ENCODE data around the gene DEPDC5. TPM values are rescaled to one million over a fixed set of nuclear protein-coding genes. Genes with fewer than 3 reads are reported as not detected.

DEPDC5 gene
- total RNA-seq, 2 donors from 2014 or later: 31.9 to 43.2 TPM

- Mint-ChIP-seq H3K4me1 (peaks cover 14% of the 10 kb centered on the region), H3K36me3 (ENCODE audit: low read depth) (no peaks in the 10 kb centered on the region), H3K9me3 (no peaks in the 10 kb centered on the region), H3K27me3 (ENCODE audit: insufficient read depth) (no peaks in the 10 kb centered on the region), H3K27ac (no peak overlapping the region), H3K4me3 (no peak overlapping the region)
- TF ChIP-seq, protein P1, sequence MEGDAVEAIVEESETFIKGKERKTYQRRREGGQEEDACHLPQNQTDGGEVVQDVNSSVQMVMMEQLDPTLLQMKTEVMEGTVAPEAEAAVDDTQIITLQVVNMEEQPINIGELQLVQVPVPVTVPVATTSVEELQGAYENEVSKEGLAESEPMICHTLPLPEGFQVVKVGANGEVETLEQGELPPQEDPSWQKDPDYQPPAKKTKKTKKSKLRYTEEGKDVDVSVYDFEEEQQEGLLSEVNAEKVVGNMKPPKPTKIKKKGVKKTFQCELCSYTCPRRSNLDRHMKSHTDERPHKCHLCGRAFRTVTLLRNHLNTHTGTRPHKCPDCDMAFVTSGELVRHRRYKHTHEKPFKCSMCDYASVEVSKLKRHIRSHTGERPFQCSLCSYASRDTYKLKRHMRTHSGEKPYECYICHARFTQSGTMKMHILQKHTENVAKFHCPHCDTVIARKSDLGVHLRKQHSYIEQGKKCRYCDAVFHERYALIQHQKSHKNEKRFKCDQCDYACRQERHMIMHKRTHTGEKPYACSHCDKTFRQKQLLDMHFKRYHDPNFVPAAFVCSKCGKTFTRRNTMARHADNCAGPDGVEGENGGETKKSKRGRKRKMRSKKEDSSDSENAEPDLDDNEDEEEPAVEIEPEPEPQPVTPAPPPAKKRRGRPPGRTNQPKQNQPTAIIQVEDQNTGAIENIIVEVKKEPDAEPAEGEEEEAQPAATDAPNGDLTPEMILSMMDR (conservative IDR thresholded peaks at IDR 0.05): no peak
- Histone ChIP-seq H3K4me1 (ENCODE audit: control insufficient read depth, insufficient read depth, low read length) (peaks cover 5% of the 10 kb centered on the region), H3K9ac (ENCODE audit: extremely low read depth, low read length, poor library complexity, severe bottlenecking) (no peak overlapping the region), H3K36me3 (ENCODE audit: control insufficient read depth, insufficient read depth, low read length) (no peaks in the 10 kb centered on the region), H3K4me3 (ENCODE audit: low read length) (no peak overlapping the region), H3K27me3 (ENCODE audit: control insufficient read depth, insufficient read depth, low read length, poor library complexity, severe bottlenecking) (no peaks in the 10 kb centered on the region), H3K27ac (ENCODE audit: low read depth, low read length) (no peak overlapping the region), H3K9me3 (ENCODE audit: control insufficient read depth, low read length) (no peaks in the 10 kb centered on the region)
- no peak for DNase-seq
- 90 to 93% methylated on average over 7 to 10 of the region's 10 CpGs for WGBS, 2 experiments (ENCODE audit: insufficient coverage in 1 of 2, insufficient read length in 1 of 2)
These were observed 161.8 kb downstream of the DEPDC5 start for GRCh38 chr22:31915586-31915985.

GRCh38 chr22:31917227-31917921, 163.6 kb downstream of the DEPDC5 start:
- H3K9me3 ChIP-seq (ENCODE audit: control insufficient read depth, low read length): no peaks in the 10 kb centered on the region
- no peak overlapping the region for H3K27ac ChIP-seq (ENCODE audit: low read depth, low read length)
- 84 to 88% methylated on average over 11 to 14 of the region's 17 CpGs for WGBS, 2 experiments (ENCODE audit: insufficient coverage in 1 of 2, insufficient read length in 1 of 2)
- no peak overlapping the region for H3K27ac Mint-ChIP-seq
- no peak overlapping the region for H3K9ac ChIP-seq (ENCODE audit: extremely low read depth, low read length, poor library complexity, severe bottlenecking)
- TF ChIP-seq, protein P1 (conservative IDR thresholded peaks at IDR 0.05): no peak
- H3K4me3 ChIP-seq (ENCODE audit: low read length): no peak overlapping the region
- no peak for DNase-seq
- H3K9me3 Mint-ChIP-seq: no peaks in the 10 kb centered on the region
- H3K27me3 ChIP-seq (ENCODE audit: control insufficient read depth, insufficient read depth, low read length, poor library complexity, severe bottlenecking): no peaks in the 10 kb centered on the region
- H3K36me3 ChIP-seq (ENCODE audit: control insufficient read depth, insufficient read depth, low read length): no peaks in the 10 kb centered on the region
- no peaks in the 10 kb centered on the region for H3K27me3 Mint-ChIP-seq (ENCODE audit: insufficient read depth)
- no peaks in the 10 kb centered on the region for H3K36me3 Mint-ChIP-seq (ENCODE audit: low read depth)
- H3K4me1 ChIP-seq (ENCODE audit: control insufficient read depth, insufficient read depth, low read length): peaks cover 5% of the 10 kb centered on the region
- peaks cover 10% of the 10 kb centered on the region for H3K4me1 Mint-ChIP-seq
- no peak overlapping the region for H3K4me3 Mint-ChIP-seq

DNA sequence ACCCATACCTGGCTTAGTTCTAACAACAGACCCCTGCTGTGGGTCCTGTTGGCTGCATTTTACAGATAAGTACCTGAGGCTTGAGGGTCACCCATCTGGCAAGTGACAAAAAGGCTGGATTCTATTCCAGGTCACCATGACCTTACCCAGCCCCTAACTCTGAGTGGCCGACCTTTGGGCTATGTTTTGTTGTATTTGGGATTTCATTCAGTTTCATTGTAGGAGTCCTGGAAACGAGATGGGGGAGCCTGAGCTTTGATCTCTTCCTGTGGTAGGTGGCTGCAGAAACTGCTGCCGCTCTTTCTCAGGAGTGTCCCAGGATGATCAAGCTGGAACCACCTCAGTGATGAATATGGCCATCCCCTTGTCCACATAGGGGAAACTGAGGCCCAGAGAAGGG, 165.9 kb downstream of the DEPDC5 start:
- Mint-ChIP-seq H3K4me3 (no peak overlapping the region), H3K4me1 (peaks cover 10% of the 10 kb centered on the region), H3K36me3 (ENCODE audit: low read depth) (no peaks in the 10 kb centered on the region), H3K27me3 (ENCODE audit: insufficient read depth) (no peaks in the 10 kb centered on the region), H3K9me3 (no peaks in the 10 kb centered on the region), H3K27ac (no peak overlapping the region)
- Histone ChIP-seq H3K27me3 (ENCODE audit: control insufficient read depth, insufficient read depth, low read length, poor library complexity, severe bottlenecking) (no peaks in the 10 kb centered on the region), H3K4me1 (ENCODE audit: control insufficient read depth, insufficient read depth, low read length) (peaks cover 5% of the 10 kb centered on the region), H3K4me3 (ENCODE audit: low read length) (no peak overlapping the region), H3K9me3 (ENCODE audit: control insufficient read depth, low read length) (no peaks in the 10 kb centered on the region), H3K36me3 (ENCODE audit: control insufficient read depth, insufficient read depth, low read length) (no peaks in the 10 kb centered on the region), H3K27ac (ENCODE audit: low read depth, low read length) (no peak overlapping the region), H3K9ac (ENCODE audit: extremely low read depth, low read length, poor library complexity, severe bottlenecking) (no peak overlapping the region)
- 83 to 89% methylated on average over 2 to 3 of the region's 3 CpGs for WGBS, 2 experiments (ENCODE audit: insufficient coverage in 1 of 2, insufficient read length in 1 of 2)
- TF ChIP-seq, protein P1 (conservative IDR thresholded peaks at IDR 0.05): no peak
- no peak for DNase-seq
